GM19455 (cell line): Measurements from ENCODE around the gene PREX1.
"Not testable (repeated sequence)": the region's sequence is repeated elsewhere in the genome, so short reads cannot be mapped to it uniquely, and the experiment has no call there.

Experiments
- ATAC-seq: cut with Tn5 transposase; IDR thresholded peaks from one replicate; pipeline ENCODE4 v1.9.1; 2021; ENCODE audit not compliant: unreplicated experiment

The PREX1 gene

GRCh38 chr20:48827855-48828733, at the start of gene PREX1:
TSS of gene PREX1 (minus strand) at chr20:48827999. CDS start at chr20:48827860, 139 bp downstream.
- peak; percentile 51 for ATAC-seq

GRCh38 chr20:48877304-48877703, 49.5 kb upstream of the PREX1 start:
- ATAC-seq = no peak

GRCh38 chr20:48875914-48876240, 48.1 kb upstream of the PREX1 start:
- no peak for ATAC-seq

GRCh38 chr20:48875233-48875913, 47.6 kb upstream of the PREX1 start:
- no peak for ATAC-seq

GRCh38 chr20:48869442-48869841, 41.6 kb upstream of the PREX1 start:
- not testable (repeated sequence) for ATAC-seq

- ATAC-seq = no peak
These were observed 39.1 kb upstream of the PREX1 start for GRCh38 chr20:48866936-48867335.

GRCh38 chr20:48864738-48865318, 37.0 kb upstream of the PREX1 start:
- ATAC-seq = no peak

- ATAC-seq = no peak
These were observed 36.5 kb upstream of the PREX1 start for GRCh38 chr20:48864254-48864653.

- no peak for ATAC-seq
These were observed 34.5 kb upstream of the PREX1 start for GRCh38 chr20:48862279-48862678.

GRCh38 chr20:48861444-48861843, 33.6 kb upstream of the PREX1 start:
- ATAC-seq = no peak

- no peak for ATAC-seq
These were observed 30.4 kb upstream of the PREX1 start for GRCh38 chr20:48858075-48858790.

GRCh38 chr20:48856130-48856529, 28.3 kb upstream of the PREX1 start:
- no peak for ATAC-seq

- no peak for ATAC-seq
These were observed 27.2 kb upstream of the PREX1 start for GRCh38 chr20:48855046-48855445.

GRCh38 chr20:48852609-48853008, 24.8 kb upstream of the PREX1 start:
- ATAC-seq = no peak

GRCh38 chr20:48851579-48851978, 23.8 kb upstream of the PREX1 start:
- no peak for ATAC-seq

- no peak for ATAC-seq
These were observed 23.1 kb upstream of the PREX1 start for GRCh38 chr20:48850977-48851299.

GRCh38 chr20:48850257-48850976, 22.6 kb upstream of the PREX1 start:
- no peak for ATAC-seq

- no peak for ATAC-seq
These were observed 22.0 kb upstream of the PREX1 start for GRCh38 chr20:48849779-48850178.

GRCh38 chr20:48849299-48849698, 21.5 kb upstream of the PREX1 start:
- no peak for ATAC-seq

- ATAC-seq = no peak
These were observed 19.9 kb upstream of the PREX1 start for GRCh38 chr20:48847498-48848205.
